Body of pancreas (tissue), 4 donors: ENCODE data around the gene NDST3.

Experiments used
- CTCF ChIP-seq, 7 experiments: fragments of 450-650 bp in 4 of 7; fragments of 200-600 bp in 3 of 7; sonication (generic) in 3 of 7; IDR thresholded peaks; one replicate each; pipeline ENCODE4 v1.5.1; 2016 to 2019; ENCODE audit warnings: antibody characterized with exemption in 7 of 7
- POLR2A ChIP-seq, 3 donors: fragments of 450-650 bp; IDR thresholded peaks; one replicate each; pipeline ENCODE4 v1.6.1; 2016; ENCODE audit warnings: antibody characterized with exemption in 3 of 3, mild to moderate bottlenecking in 2 of 3

GRCh38 chr4:118035309-118035708, 1.0 kb downstream of the NDST3 start:
- TF ChIP-seq CTCF (IDR thresholded peaks at IDR 0.05) (no peak), POLR2A (IDR thresholded peaks at IDR 0.05) (no peak)
